GM19324 (cell line): Measurements from ENCODE around the gene CHRNA3.
A peak's percentile ranks its signal among the peaks of the same experiment; 100 is the strongest.
"Not testable (repeated sequence)": the region's sequence is repeated elsewhere in the genome, so short reads cannot be mapped to it uniquely, and the experiment has no call there.

Experiments
- ATAC-seq: cut with Tn5 transposase; IDR thresholded peaks from one replicate; pipeline ENCODE4 v1.9.1; 2021; ENCODE audit warnings: mild to moderate bottlenecking, moderate library complexity; ENCODE audit not compliant: unreplicated experiment, low FRiP score

CHRNA3 gene

DNA sequence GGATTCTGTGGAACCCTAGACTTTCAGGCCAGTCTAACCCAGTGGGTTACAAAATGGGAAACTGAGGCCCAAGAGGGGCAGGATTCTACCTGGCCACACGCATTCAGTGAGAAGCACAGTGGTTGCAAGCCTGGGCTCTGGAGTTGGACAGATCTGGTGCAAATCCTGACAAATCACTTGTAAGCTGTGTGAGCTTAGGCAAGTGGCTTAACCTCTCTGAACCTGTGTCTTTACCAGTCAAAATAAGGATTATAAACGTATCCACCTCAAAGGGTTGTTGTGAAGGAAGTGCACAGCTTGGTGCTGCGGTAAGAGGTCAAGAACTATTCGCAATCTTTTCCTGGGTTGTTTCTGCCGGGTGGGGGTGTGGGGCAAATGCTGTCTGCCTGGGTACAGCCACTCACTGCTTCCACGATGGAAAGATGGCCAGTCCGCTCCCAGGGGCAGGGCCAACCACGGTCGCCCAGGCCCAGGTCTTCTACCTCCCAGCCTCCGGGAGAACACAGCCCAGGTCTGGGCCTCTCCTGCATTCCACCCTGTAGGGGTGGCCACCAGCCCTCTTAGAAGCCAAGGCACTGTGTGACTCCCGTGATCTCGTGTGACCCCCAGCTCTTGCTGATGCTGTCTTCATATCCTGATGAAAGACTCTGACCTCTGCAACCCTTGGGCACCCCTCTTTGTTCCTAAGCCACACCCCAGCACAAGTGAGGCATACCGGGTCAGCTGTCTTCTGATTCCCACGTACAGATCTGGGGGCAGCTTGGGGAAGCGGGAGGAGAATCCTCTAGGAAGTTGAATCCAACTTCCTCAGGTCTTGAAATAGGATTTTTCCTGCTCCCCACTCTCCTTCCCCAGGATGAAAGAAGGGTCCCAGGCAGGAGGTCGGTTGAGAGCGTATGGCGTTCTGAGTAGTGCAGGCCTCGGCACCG, 1.5 kb downstream of the CHRNA3 start:
- ATAC-seq: no peak

DNA sequence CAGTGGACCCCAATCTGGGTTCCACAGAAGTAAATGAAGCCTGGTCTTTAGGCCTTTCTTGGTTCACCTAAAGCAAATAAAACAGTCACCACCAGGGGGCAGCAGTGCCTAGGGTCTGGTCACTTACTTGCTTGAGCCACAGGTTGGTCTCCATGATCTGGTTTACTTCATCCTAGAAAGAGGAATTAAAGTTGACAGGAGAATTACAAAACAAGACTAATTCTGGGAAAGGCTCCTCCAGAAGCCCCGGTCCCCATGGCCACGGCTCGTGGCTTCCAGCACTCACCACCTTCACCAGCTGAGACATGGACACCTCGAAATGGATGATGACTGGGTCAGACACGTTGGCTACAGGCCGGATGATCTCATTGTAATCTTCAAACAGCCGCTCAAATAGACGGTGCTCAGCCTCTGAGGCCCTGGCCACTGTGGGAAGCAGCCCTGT, 2.3 kb downstream of the CHRNA3 start:
- ATAC-seq: peak; percentile 49

DNA sequence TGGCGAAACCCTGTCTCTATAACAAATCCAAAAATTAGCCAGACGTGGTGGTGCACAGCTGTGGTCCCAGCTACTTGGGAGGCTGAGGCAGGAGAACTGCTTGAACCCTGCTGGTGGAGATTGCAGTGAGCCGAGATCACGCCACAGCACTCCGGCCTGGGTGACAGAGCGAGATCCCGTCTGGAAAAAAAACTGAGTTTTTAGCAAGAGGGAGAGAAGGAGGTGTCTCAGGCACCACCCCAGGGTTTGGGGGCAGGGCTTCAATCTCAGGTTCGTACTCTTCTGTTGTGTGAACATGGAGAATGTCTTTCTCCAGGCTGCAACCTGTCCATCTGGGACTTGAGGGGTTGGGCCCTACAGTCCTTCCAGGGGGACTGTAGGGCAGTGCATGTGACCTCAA, 2.7 kb downstream of the CHRNA3 start:
- no peak for ATAC-seq

DNA sequence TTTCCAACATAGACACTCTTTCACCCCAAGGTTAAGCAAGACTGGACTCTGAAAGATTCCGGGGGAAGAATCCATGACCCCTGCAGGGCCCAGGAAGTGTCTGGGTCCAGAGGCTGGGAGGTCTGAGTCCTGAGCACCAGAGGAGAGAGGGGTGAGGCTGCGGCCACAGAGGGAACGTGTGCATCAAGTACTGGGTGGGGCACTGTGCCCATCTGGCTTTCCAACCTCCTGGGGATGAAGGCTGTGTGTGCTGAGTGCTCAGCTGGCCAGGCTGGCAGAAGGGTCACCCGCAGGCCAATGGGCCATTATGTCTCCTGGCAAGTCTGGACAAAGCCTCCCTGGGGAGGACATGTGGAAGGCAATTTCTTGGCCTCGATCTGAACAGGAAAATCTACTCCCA, 3.3 kb downstream of the CHRNA3 start:
- no peak for ATAC-seq

DNA sequence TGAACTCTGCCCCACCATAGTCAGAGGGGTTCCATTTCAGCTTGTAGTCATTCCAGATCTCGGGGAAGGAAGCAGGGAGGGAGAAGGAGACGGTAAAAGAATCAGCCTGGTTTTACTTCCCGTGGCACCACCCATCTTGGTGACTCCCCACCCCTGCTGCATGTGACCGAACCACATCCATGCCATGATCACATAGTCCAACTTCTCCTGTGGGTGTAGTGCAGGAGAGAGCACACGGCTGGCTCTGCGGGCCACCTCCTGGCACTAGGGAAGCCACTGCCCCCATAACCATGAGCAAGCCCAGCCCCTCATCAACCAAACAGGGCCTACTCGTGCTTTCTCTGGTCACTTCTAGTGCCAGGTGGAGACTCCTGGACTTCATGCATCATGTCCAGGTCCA, 3.7 kb downstream of the CHRNA3 start:
- no peak for ATAC-seq

DNA sequence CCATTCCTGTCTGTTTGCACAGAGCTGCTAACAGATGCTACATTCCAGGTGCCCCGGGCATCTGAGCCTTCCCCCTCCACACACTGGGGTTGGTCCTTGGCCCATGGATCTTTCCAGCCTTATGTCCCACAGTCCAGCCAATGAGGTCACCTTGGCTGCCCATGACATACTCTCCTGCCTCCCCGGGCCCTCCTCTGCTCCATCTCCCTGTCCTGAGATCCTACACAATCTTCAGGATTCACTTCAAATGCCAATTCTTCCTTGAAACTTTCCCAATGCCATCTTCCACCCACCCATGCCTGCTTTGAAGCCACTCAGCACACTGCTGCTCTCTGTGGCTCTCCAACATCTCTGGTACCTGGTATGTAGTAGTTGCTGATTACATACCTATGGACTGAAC, 4.3 kb downstream of the CHRNA3 start:
- no peak for ATAC-seq

DNA sequence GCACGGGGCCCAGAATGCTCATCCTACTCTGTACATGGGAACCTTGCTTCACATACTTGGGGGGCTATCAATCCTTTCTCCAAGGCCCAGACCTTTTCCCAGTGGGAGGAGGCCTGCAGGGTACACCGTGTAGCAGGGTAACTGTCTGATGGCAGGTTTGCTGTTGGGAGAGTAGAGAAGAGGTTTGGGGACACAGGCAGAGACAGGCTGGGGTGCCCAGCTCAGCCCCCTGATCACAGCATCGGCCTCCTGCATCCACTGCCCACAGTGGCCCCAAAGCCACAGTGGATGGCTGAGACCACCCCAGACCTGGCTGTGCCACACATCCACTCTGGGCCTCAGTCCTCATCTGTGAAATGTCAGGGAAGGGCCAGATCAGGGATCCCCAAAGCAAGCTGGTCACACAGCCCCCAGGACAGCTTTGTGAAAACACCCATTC, 5.6 kb downstream of the CHRNA3 start:
- no peak for ATAC-seq

DNA sequence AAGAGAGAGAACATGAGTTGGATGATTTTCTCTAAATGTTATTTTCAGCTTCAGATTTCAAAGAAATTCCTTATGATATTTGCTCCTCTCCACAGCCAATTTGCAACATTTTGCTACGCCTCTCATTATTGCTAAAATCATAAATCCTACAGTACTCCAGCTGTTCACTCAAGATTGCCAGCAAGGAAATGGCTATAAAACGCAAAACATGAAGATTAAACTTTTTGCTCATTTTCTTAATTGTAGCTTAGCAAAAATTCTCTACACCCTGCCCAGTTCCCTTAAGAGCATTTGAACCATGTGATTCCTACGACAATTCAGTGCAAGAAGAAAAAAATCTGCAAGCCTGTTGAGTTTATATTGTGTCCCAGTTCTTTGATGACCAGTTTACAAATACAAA, 6.8 kb downstream of the CHRNA3 start:
- ATAC-seq: no peak

DNA sequence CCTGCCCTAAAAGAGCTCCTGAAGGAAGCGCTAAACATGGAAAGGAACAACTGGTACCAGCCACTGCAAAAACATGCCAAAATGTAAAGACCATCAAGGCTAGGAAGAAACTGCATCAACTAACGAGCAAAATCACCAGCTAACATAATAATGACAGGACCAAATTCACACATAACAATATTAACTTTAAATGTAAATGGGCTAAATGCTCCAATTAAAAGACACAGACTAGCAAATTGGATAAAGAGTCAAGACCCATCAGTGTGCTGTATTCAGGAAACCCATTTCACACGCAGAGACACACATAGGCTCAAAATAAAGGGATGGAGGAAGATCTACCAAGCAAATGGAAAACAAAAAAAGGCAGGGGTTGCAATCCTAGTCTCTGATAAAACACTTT, 11.2 kb downstream of the CHRNA3 start:
- ATAC-seq: not testable (repeated sequence)

DNA sequence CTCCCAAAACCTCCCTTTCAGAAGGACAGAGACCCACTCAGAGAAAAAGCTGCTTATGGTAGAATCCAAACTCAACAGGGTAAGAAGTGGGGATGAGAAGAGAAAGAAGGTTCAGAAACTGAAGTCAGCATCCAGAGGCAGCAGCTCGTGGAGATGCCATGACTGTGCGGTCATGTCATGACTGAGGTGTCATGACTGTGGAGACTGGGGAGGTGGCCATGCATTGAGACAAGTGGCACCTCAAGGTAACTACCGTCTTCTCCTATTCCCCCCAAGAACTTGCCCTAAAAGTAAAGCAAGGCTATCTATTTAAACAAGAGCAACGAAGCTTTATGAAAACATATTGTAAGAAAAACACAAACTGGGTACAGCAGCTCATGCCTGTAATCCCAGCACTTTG, 15.1 kb downstream of the CHRNA3 start:
- no peak for ATAC-seq

DNA sequence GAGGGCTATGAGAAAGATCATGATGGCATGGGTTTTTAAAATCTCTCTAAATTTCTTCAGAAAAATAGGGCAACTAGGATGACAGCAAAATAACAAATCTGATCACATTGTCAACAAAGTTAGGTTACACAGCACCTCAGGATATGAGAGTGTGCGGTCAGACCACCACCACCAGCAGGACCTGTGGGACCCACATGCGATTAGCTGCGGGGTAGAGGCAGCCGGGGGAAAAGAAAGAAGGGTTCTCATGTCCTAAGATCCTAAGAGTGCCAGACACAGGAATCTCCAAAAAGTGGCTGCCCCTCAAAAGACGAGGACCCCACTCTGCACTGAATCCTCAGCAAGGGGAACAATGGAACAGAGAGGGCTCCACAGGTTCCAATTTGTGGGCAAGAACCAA, 15.6 kb downstream of the CHRNA3 start:
- ATAC-seq: no peak

DNA sequence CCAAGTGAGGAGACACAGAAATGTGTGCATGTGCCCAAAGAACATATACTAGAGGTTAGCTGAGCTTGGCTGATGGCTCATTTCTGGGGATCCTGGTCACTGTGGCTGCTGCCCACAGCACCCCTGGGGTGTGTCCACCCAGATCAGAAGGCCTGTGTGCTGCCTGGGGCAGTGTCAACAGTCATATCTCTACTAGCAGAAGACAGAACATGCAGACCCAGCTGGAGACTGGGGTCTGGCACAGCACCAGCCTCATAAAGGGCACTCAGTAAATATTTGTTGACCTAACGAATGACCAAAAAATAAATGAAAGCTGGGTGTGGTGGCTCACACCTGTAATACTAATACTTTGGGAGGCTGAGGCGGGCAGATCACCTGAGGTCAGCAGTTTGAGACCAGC, 16.4 kb downstream of the CHRNA3 start:
- no peak for ATAC-seq

DNA sequence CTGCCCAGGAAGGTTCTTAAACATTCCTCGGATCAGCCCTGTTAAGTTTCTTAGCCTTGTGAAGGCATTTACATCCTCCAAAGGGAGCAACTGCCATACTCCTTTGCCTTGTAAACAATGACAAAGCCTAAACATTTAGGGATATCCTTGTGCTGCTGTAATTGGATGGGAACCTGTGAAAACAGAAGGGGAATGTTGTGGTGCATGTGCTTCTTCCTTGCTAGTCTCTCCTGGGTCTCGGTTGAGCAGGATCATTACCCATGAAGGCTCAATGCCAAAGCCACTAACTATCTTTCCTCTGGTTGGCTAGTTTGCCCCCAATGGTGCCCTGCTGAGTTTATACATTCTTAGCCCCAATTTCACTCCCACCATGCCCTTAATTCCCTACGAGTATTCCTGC, 17.3 kb downstream of the CHRNA3 start:
- ATAC-seq: no peak

DNA sequence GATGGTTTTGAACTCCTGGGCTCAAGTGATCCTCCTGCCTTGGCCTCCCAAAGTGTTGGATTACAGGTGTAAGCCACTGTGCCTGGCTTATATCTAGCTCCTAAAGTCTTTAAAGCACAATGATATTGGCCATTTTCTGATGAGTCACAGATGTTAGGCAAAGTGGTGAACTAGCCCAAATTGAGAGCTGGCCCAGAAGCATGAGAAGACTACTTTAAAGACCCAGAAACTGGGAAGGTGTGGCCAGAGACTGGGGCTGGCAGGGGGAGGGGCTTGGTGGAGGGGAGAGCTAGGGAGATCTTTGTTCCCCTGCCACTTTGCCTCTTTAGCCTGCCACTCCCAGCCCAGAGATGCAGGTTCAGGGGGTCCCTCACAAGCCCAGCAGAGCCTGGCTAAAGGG, 21.6 kb downstream of the CHRNA3 start:
- ATAC-seq: no peak

DNA sequence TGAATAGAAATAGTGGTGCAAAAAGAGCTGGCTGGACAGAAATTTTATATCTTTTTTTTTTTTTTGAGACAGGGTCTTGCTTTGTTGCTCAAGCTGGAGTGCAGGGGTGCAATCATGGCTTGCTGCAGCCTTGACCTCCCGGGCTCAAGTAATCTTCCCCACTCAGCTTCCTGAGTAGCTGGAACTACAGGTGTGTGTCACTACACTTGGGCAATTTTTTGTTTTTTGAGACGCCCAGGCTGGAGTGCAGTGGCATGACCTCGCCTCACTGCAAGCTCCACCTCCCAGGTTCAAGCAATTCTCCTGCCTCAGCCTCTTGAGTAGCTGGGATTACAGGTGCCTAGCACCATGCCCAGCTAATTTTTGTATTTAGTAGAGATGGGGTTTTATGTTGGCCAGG, 22.4 kb downstream of the CHRNA3 start:
- no peak for ATAC-seq

DNA sequence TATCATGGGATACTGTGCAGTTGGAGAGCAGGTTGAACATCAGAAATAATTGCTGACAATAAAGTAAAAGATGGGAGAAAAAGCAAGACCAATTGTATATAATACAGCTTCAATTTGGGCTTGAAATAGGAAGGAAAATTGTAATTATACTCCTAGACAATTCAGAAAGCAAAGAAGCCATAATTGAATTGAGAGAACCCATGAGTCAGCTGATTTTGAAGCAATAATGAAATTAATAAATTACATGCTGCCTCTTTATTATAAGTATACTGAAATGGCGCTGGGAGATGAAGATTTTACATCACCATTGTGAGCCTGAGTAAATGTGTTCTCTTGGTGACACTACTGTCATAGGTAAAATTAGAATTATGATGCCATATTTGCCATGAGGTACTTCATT, 23.2 kb downstream of the CHRNA3 start:
- no peak for ATAC-seq

DNA sequence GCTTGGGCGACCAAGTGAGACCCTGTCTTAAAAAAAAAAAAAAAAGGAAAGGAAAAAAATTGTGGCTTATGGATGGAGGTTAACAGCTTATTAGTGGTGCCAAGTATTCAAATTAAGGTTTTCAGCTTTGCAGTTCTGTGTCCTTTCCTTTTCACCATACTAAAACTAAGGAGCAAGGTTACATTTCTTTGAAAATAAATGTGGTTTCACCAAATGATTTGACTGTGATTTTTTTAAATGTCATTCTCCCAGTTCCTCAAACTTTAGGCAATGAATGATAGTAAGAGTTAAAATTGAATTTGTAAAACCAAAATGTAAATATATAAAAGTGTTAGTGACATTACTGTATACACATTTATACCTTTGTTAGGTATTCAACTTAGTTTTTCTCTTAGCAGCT, 45.9 kb downstream of the CHRNA3 start:
- ATAC-seq: no peak

DNA sequence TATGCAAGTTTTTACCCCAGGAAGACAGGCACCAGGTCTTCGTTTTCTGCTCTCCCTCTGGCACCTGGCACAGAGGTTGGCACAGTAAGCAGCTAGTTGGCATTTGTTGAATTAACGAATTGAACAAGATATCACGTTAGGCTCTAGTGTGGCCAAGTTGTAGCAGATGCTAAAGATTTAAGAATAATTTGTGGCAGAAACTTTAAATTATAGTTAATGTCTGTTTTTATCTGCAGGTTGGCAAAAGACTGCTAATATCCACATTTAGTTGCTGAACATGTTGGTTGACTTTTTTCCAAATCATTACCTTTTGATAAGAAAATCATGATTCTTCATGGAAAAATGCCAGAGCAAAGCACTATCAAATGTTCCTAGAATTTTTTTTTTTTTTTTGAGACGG, 47.4 kb downstream of the CHRNA3 start:
- no peak for ATAC-seq

DNA sequence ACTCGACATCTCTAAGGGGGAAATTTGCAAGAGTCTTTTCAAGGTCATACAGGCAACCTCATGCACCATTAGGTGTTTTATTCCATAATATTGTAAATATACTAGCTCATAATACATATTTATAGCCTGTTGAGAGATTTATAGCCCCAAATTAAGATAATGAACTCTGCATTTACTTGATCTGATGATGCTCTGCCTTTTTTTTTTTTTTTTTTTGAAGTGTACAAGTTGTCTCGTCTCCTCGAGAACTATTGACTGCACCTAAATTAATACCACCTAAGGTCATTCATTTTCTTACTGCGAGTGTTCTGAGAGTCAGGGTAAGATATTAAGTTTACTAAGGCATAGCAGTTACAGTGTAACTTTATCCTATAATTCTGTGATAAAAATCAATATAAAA, 49.4 kb downstream of the CHRNA3 start:
- ATAC-seq: no peak

DNA sequence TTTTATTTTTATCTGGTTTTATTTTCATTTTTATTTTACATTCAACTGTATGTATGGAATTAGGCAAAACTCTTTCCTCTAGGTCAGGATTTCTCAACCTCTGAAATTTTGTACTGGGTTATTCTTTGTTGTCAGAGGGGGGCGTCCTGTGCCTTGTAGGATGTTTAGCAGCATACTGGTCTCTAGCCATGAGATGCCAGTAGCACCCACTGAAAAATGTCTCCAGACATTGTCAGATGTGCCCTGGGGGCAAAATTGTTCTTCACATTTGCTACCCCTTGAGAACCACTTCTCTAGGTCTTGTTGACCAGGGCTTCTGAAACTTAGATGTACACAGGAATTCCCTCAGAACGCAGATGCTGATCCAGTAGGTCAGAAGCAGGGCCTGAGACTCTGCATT, 50.1 kb downstream of the CHRNA3 start:
- ATAC-seq: no peak

DNA sequence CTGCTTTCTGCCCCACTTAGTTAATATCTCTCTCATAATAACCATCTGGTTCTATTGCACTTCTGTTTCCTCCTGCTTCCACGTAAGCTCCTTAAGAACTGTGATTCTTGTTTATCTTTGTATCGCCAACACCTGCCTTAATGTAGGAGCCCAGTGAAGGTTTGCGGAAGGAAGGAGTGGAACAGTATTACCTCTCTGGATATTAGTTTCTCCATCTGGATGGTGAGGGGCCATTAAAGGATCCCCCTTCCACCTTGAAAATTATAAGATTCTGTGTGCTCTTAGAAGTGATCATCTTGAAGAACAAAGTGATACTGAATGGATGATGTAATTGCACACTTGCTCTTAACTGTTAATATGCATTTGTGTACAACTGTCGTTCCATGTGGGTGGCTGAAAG, 53.3 kb downstream of the CHRNA3 start:
- no peak for ATAC-seq

DNA sequence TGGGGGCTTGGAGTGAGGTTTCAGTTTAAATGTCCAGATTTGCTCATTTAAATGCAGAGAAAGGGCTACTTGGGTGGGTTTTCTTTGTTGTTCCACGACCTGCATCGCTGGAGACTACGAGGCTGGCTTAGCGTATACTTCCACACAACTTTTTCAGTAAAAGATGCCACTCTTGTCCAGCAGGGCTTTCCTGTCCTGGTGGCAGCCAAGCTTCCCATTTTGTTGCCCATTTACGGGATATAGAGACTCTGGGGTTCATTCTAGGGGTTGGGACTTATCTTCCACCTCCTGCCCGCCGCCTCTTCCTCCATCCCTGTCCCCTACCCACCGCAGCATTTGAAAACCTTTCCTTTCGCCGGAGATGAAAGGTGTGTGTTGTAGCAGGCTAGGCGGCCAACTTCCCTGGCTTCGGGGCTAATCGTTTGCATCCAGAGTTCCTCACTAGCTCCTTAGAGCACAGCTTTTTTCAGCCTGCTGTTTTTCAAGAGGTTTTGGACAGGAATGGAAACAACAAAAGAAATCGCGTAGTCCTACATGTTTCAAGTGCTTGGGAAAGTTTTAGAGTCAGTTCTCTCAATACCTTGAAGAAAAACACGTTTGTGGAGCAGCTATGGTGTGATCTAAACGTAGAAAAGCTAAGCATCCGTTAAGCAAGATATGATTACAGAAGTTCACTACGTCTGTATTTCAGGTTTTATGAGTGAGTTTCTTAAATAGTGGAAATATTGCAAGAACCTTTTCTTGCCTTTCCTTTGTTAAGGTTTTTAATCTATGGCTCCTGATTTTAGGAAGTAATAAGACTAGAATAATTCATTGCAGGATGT, 54.6 kb downstream of the CHRNA3 start:
- ATAC-seq: peak; percentile 23
